Liver (tissue), 3 donors: ENCODE results near the gene TLE3.

Experiments
- CTCF ChIP-seq: fragments of 150-350 bp; IDR thresholded peaks from 2 replicates; pipeline ENCODE4 v1.5.1; 2017; ENCODE audit warnings: improper control_type of control experiment, low read depth, low read length; ENCODE audit not compliant: missing input control
- EGR1 ChIP-seq, 2 donors: IDR thresholded peaks; 2 replicates each; pipeline ENCODE4 v1.6.1; 2016 to 2018; ENCODE audit warnings: antibody characterized with exemption in 2 of 2, low read depth in 2 of 2
- GABPA ChIP-seq, 2 donors: IDR thresholded peaks in 1 of 2; conservative IDR thresholded peaks in 1 of 2; 2 replicates each; pipeline ENCODE4 v1.6.1; 2016; ENCODE audit warnings: antibody characterized with exemption in 2 of 2, mild to moderate bottlenecking in 1 of 2, moderate library complexity in 1 of 2
- JUND ChIP-seq, 2 donors: IDR thresholded peaks; 2 replicates each; pipeline ENCODE4 v1.6.1; 2016; ENCODE audit warnings: antibody characterized with exemption in 2 of 2
- NR2F2 ChIP-seq: IDR thresholded peaks from 2 replicates; pipeline ENCODE4 v1.6.1; 2016; ENCODE audit warnings: antibody characterized with exemption
- REST ChIP-seq: IDR thresholded peaks from 2 replicates; pipeline ENCODE4 v1.6.1; 2016; ENCODE audit warnings: antibody characterized with exemption, mild to moderate bottlenecking
- TAF1 ChIP-seq: conservative IDR thresholded peaks from 2 replicates; pipeline ENCODE4 v1.6.1; 2016; ENCODE audit warnings: antibody characterized with exemption, mild to moderate bottlenecking
- ZBTB33 ChIP-seq: IDR thresholded peaks from 2 replicates; pipeline ENCODE4 v1.6.1; 2016; ENCODE audit warnings: antibody characterized with exemption
- donor health status: healthy.
- donor health status: healthy.

GRCh38 chr15:70057931-70058641 is 39.6 kb downstream of the TLE3 start:
- no peak for TF ChIP-seq REST
- TF ChIP-seq CTCF: no peak
- TF ChIP-seq GABPA (IDR thresholded peaks at IDR 0.05 in 1 of 2, conservative IDR thresholded peaks at IDR 0.05 in 1 of 2): no peak
- no peak for TF ChIP-seq NR2F2
- TF ChIP-seq ZBTB33: no peak
- TF ChIP-seq EGR1 (IDR thresholded peaks at IDR 0.05; ENCODE audit: low read depth in 2 of 2): no peak
- TF ChIP-seq JUND (IDR thresholded peaks at IDR 0.05): no peak
- no peak for TF ChIP-seq TAF1
